IPS-20b (cell line): ENCODE measurements around the gene GJD2.

ENCODE experiments used
- H3K27ac ChIP-seq: one replicate; pipeline ENCODE4 v1.5.1; 2013; ENCODE audit warnings: low read length
- H3K27me3 ChIP-seq: 2 replicates; pipeline ENCODE4 v1.6.1; 2013; ENCODE audit warnings: mild to moderate bottlenecking, low read length, inconsistent platforms; ENCODE audit not compliant: insufficient read depth
- H3K36me3 ChIP-seq: 2 replicates; pipeline ENCODE4 v1.6.1; 2013; ENCODE audit warnings: low read depth, mild to moderate bottlenecking, inconsistent platforms, low read length, moderate library complexity; ENCODE audit not compliant: insufficient read depth
- H3K4me1 ChIP-seq: 2 replicates; pipeline ENCODE4 v1.6.1; 2013; ENCODE audit warnings: mild to moderate bottlenecking, control low read depth, inconsistent platforms, low read length, moderate library complexity; ENCODE audit not compliant: insufficient read depth
- H3K4me3 ChIP-seq: 2 replicates; pipeline ENCODE4 v1.5.1; 2013; ENCODE audit warnings: mild to moderate bottlenecking, low read length, inconsistent platforms
- H3K9ac ChIP-seq: 2 replicates; pipeline ENCODE4 v1.6.1; 2013; ENCODE audit warnings: low read depth, mild to moderate bottlenecking, inconsistent platforms, low read length, moderate library complexity
- H3K9me3 ChIP-seq: 2 replicates; pipeline ENCODE4 v1.6.1; 2013; ENCODE audit warnings: mild to moderate bottlenecking, low read depth, low read length, inconsistent platforms; ENCODE audit not compliant: insufficient read depth

The GJD2 gene

GRCh38 chr15:34791701-34792100, 36.9 kb upstream of the GJD2 start:
- H3K27ac ChIP-seq = no peak overlapping the region
- no peak overlapping the region for H3K9ac ChIP-seq
- H3K9me3 ChIP-seq = no peaks in the 10 kb centered on the region
- peaks cover 3% of the 10 kb centered on the region for H3K4me1 ChIP-seq
- H3K36me3 ChIP-seq = peaks cover 41% of the 10 kb centered on the region
- H3K27me3 ChIP-seq = peaks cover 31% of the 10 kb centered on the region
- no peak overlapping the region for H3K4me3 ChIP-seq

GRCh38 chr15:34790121-34790520, 35.3 kb upstream of the GJD2 start:
- H3K4me3 ChIP-seq = no peak overlapping the region
- H3K27ac ChIP-seq = no peak overlapping the region
- no peaks in the 10 kb centered on the region; the same call in 1 of the 2 replicates for H3K4me1 ChIP-seq
- H3K9me3 ChIP-seq = no peaks in the 10 kb centered on the region
- H3K9ac ChIP-seq = no peak overlapping the region
- H3K36me3 ChIP-seq = peaks cover 41% of the 10 kb centered on the region
- peaks cover 16% of the 10 kb centered on the region for H3K27me3 ChIP-seq

- Histone ChIP-seq H3K36me3 (peaks cover 41% of the 10 kb centered on the region), H3K9me3 (no peaks in the 10 kb centered on the region), H3K4me3 (no peak overlapping the region), H3K4me1 (no peaks in the 10 kb centered on the region; the same call in 1 of the 2 replicates), H3K27me3 (peaks cover 8% of the 10 kb centered on the region), H3K9ac (no peak overlapping the region), H3K27ac (no peak overlapping the region)
Observed at GRCh38 chr15:34789326-34789725, 34.5 kb upstream of the GJD2 start.

- peaks cover under 1% of the 10 kb centered on the region; the same call in 1 of the 2 replicates for H3K9me3 ChIP-seq
- H3K27ac ChIP-seq = no peak overlapping the region
- no peaks in the 10 kb centered on the region for H3K4me1 ChIP-seq
- no peak overlapping the region for H3K4me3 ChIP-seq
- H3K36me3 ChIP-seq = peaks cover 10% of the 10 kb centered on the region
- H3K9ac ChIP-seq = no peak overlapping the region
- H3K27me3 ChIP-seq = no peaks in the 10 kb centered on the region
Observed at GRCh38 chr15:34786206-34786605, 31.4 kb upstream of the GJD2 start.

GRCh38 chr15:34783991-34784390, 29.2 kb upstream of the GJD2 start:
- Histone ChIP-seq H3K27me3 (no peaks in the 10 kb centered on the region), H3K9ac (no peak overlapping the region), H3K9me3 (peaks cover 8% of the 10 kb centered on the region; the same call in 1 of the 2 replicates), H3K36me3 (no peaks in the 10 kb centered on the region), H3K4me3 (no peak overlapping the region), H3K4me1 (no peaks in the 10 kb centered on the region), H3K27ac (no peak overlapping the region)

GRCh38 chr15:34783431-34783830, 28.6 kb upstream of the GJD2 start:
- H3K27me3 ChIP-seq = no peaks in the 10 kb centered on the region
- no peaks in the 10 kb centered on the region for H3K36me3 ChIP-seq
- H3K4me1 ChIP-seq = no peaks in the 10 kb centered on the region
- H3K27ac ChIP-seq = no peak overlapping the region
- no peak overlapping the region for H3K4me3 ChIP-seq
- peaks cover 8% of the 10 kb centered on the region; the same call in 1 of the 2 replicates for H3K9me3 ChIP-seq
- H3K9ac ChIP-seq = no peak overlapping the region

- H3K36me3 ChIP-seq = no peaks in the 10 kb centered on the region
- no peaks in the 10 kb centered on the region for H3K27me3 ChIP-seq
- no peaks in the 10 kb centered on the region for H3K4me1 ChIP-seq
- no peak overlapping the region for H3K4me3 ChIP-seq
- H3K9ac ChIP-seq = no peak overlapping the region
- no peak overlapping the region for H3K27ac ChIP-seq
- H3K9me3 ChIP-seq = peaks cover 8% of the 10 kb centered on the region; the same call in 1 of the 2 replicates
Observed at GRCh38 chr15:34782901-34783300, 28.1 kb upstream of the GJD2 start.

GRCh38 chr15:34780725-34781124, 25.9 kb upstream of the GJD2 start:
- Histone ChIP-seq H3K4me3 (no peak overlapping the region), H3K9ac (no peak overlapping the region), H3K36me3 (no peaks in the 10 kb centered on the region), H3K27me3 (no peaks in the 10 kb centered on the region), H3K4me1 (no peaks in the 10 kb centered on the region), H3K9me3 (peaks cover 8% of the 10 kb centered on the region; the same call in 1 of the 2 replicates), H3K27ac (no peak overlapping the region)

- no peak overlapping the region for H3K27ac ChIP-seq
- H3K9ac ChIP-seq = no peak overlapping the region
- H3K36me3 ChIP-seq = no peaks in the 10 kb centered on the region
- peaks cover 8% of the 10 kb centered on the region; the same call in 1 of the 2 replicates for H3K9me3 ChIP-seq
- peaks cover 2% of the 10 kb centered on the region; the same call in 1 of the 2 replicates for H3K4me1 ChIP-seq
- no peak overlapping the region for H3K4me3 ChIP-seq
- no peaks in the 10 kb centered on the region for H3K27me3 ChIP-seq
Observed at GRCh38 chr15:34776606-34777105, 21.9 kb upstream of the GJD2 start.

- Histone ChIP-seq H3K9me3 (no peaks in the 10 kb centered on the region), H3K4me3 (no peak overlapping the region), H3K36me3 (no peaks in the 10 kb centered on the region), H3K27ac (no peak overlapping the region), H3K4me1 (peaks cover 2% of the 10 kb centered on the region; the same call in 1 of the 2 replicates), H3K9ac (no peak overlapping the region), H3K27me3 (no peaks in the 10 kb centered on the region)
Observed at GRCh38 chr15:34773917-34774316, 19.1 kb upstream of the GJD2 start.

GRCh38 chr15:34773013-34773412, 18.2 kb upstream of the GJD2 start:
- Histone ChIP-seq H3K9ac (no peak overlapping the region), H3K27me3 (no peaks in the 10 kb centered on the region), H3K36me3 (no peaks in the 10 kb centered on the region), H3K4me3 (no peak overlapping the region), H3K4me1 (peaks cover 2% of the 10 kb centered on the region; the same call in 1 of the 2 replicates), H3K9me3 (no peaks in the 10 kb centered on the region), H3K27ac (no peak overlapping the region)

GRCh38 chr15:34772312-34772711, 17.5 kb upstream of the GJD2 start:
- no peaks in the 10 kb centered on the region for H3K27me3 ChIP-seq
- no peaks in the 10 kb centered on the region for H3K36me3 ChIP-seq
- no peak overlapping the region for H3K9ac ChIP-seq
- H3K4me1 ChIP-seq = peaks cover 2% of the 10 kb centered on the region; the same call in 1 of the 2 replicates
- H3K9me3 ChIP-seq = no peaks in the 10 kb centered on the region
- H3K4me3 ChIP-seq = no peak overlapping the region
- H3K27ac ChIP-seq = no peak overlapping the region
